HEK293T (cell line): Measurements from ENCODE around the gene SMIM44.

ENCODE experiments used
- BHLHE40 ChIP-seq: fragments of 450-650 bp; IDR thresholded peaks from 2 replicates; pipeline ENCODE4 v1.6.1; 2016; ENCODE audit warnings: mild to moderate bottlenecking, moderate library complexity, borderline replicate concordance
- FOXA1 ChIP-seq: fragments of 450-650 bp; IDR thresholded peaks from 2 replicates; pipeline ENCODE4 v1.6.1; 2016; ENCODE audit warnings: mild to moderate bottlenecking
- NFRKB ChIP-seq: fragments of 450-650 bp; IDR thresholded peaks from 2 replicates; pipeline ENCODE4 v1.6.1; 2016; ENCODE audit warnings: mild to moderate bottlenecking, moderate library complexity
- SP1 ChIP-seq: fragments of 450-650 bp; IDR thresholded peaks from 2 replicates; pipeline ENCODE4 v1.6.1; 2017

- TF ChIP-seq BHLHE40 (no peak), FOXA1 (no peak), SP1 (no peak), NFRKB (no peak)
Measured at GRCh38 chr19:3456925-3457527, 26.2 kb downstream of the SMIM44 start.
